ENCODE results near the gene RANBP10.

The RANBP10 gene

GRCh38 chr16:67746846-67747245 lies 59.5 kb downstream of the RANBP10 start:
- Histone ChIP-seq H3K27me3 (ENCODE audit: insufficient read depth, low read length, poor library complexity) (no peaks in the 10 kb centered on the region), H3K9me3 (ENCODE audit: insufficient read depth, low read length, severe bottlenecking) (no peaks in the 10 kb centered on the region), H3K9ac (ENCODE audit: low read depth, low read length) (no peak overlapping the region), H4K20me1 (ENCODE audit: insufficient read depth, low read length) (peaks cover 4% of the 10 kb centered on the region; the same call in 1 of the 2 replicates), H2AFZ (ENCODE audit: low read depth, low read length) (no peak overlapping the region), H3K4me2 (ENCODE audit: insufficient read depth, low read length) (no peak overlapping the region), H3K79me2 (ENCODE audit: insufficient read depth, low read length) (no peaks in the 10 kb centered on the region), H3K4me1 (ENCODE audit: insufficient read depth, low read length) (no peaks in the 10 kb centered on the region), H3K27ac (ENCODE audit: low read length) (no peak overlapping the region), H3K36me3 (ENCODE audit: insufficient read depth, low read length) (peaks cover 21% of the 10 kb centered on the region), H3K4me3 (ENCODE audit: low read depth in 1 of 2, low read length in 2 of 2) (no peak overlapping the region)
- ATAC-seq (ENCODE audit: insufficient read depth, low read depth) (no peak), DNase-seq (no peak)
- TF ChIP-seq EZH2 (IDR thresholded peaks at IDR 0.05; ENCODE audit: borderline replicate concordance, low read depth, low read length, severe bottlenecking) (no peak), CTCF (IDR thresholded peaks at IDR 0.05; ENCODE audit: borderline replicate concordance, extremely low read depth, low read length, poor library complexity, severe bottlenecking) (no peak)

GRCh38 chr16:67741118-67741517 lies 65.2 kb downstream of the RANBP10 start:
- Histone ChIP-seq H3K79me2 (ENCODE audit: insufficient read depth, low read length) (no peaks in the 10 kb centered on the region), H3K4me3 (ENCODE audit: low read depth in 1 of 2, low read length in 2 of 2) (no peak overlapping the region), H3K9ac (ENCODE audit: low read depth, low read length) (no peak overlapping the region), H3K9me3 (ENCODE audit: insufficient read depth, low read length, severe bottlenecking) (no peaks in the 10 kb centered on the region), H3K4me1 (ENCODE audit: insufficient read depth, low read length) (no peaks in the 10 kb centered on the region), H3K27me3 (ENCODE audit: insufficient read depth, low read length, poor library complexity) (no peaks in the 10 kb centered on the region), H3K4me2 (ENCODE audit: insufficient read depth, low read length) (no peak overlapping the region), H3K27ac (ENCODE audit: low read length) (no peak overlapping the region), H4K20me1 (ENCODE audit: insufficient read depth, low read length) (no peaks in the 10 kb centered on the region), H2AFZ (ENCODE audit: low read depth, low read length) (no peak overlapping the region), H3K36me3 (ENCODE audit: insufficient read depth, low read length) (peaks cover 34% of the 10 kb centered on the region)
- TF ChIP-seq CTCF (IDR thresholded peaks at IDR 0.05; ENCODE audit: borderline replicate concordance, extremely low read depth, low read length, poor library complexity, severe bottlenecking) (no peak), EZH2 (IDR thresholded peaks at IDR 0.05; ENCODE audit: borderline replicate concordance, low read depth, low read length, severe bottlenecking) (no peak)
- no peak for ATAC-seq (ENCODE audit: insufficient read depth, low read depth)
- no peak for DNase-seq

- Histone ChIP-seq H3K9me3 (ENCODE audit: insufficient read depth, low read length, severe bottlenecking) (no peaks in the 10 kb centered on the region), H3K9ac (ENCODE audit: low read depth, low read length) (no peak overlapping the region), H4K20me1 (ENCODE audit: insufficient read depth, low read length) (no peaks in the 10 kb centered on the region), H3K36me3 (ENCODE audit: insufficient read depth, low read length) (peaks cover 38% of the 10 kb centered on the region), H3K27ac (ENCODE audit: low read length) (no peak overlapping the region), H3K4me2 (ENCODE audit: insufficient read depth, low read length) (no peak overlapping the region), H3K4me3 (ENCODE audit: low read depth in 1 of 2, low read length in 2 of 2) (no peak overlapping the region), H3K4me1 (ENCODE audit: insufficient read depth, low read length) (no peaks in the 10 kb centered on the region), H3K27me3 (ENCODE audit: insufficient read depth, low read length, poor library complexity) (no peaks in the 10 kb centered on the region), H3K79me2 (ENCODE audit: insufficient read depth, low read length) (no peaks in the 10 kb centered on the region), H2AFZ (ENCODE audit: low read depth, low read length) (no peak overlapping the region)
- no peak for TF ChIP-seq CTCF (IDR thresholded peaks at IDR 0.05; ENCODE audit: borderline replicate concordance, extremely low read depth, low read length, poor library complexity, severe bottlenecking)
- TF ChIP-seq EZH2 (IDR thresholded peaks at IDR 0.05; ENCODE audit: borderline replicate concordance, low read depth, low read length, severe bottlenecking): no peak
- no peak for ATAC-seq (ENCODE audit: insufficient read depth, low read depth)
- no peak for DNase-seq
These were observed 66.0 kb downstream of the RANBP10 start for GRCh38 chr16:67740391-67740790.

GRCh38 chr16:67736858-67737257 lies 69.5 kb downstream of the RANBP10 start:
- H2AFZ ChIP-seq (ENCODE audit: low read depth, low read length): no peak overlapping the region
- no peak overlapping the region for H3K27ac ChIP-seq (ENCODE audit: low read length)
- H3K9ac ChIP-seq (ENCODE audit: low read depth, low read length): no peak overlapping the region
- ATAC-seq (ENCODE audit: insufficient read depth, low read depth) (no peak), DNase-seq (no peak)
- TF ChIP-seq EZH2 (IDR thresholded peaks at IDR 0.05; ENCODE audit: borderline replicate concordance, low read depth, low read length, severe bottlenecking): no peak
- no peak for TF ChIP-seq CTCF (IDR thresholded peaks at IDR 0.05; ENCODE audit: borderline replicate concordance, extremely low read depth, low read length, poor library complexity, severe bottlenecking)
- H3K36me3 ChIP-seq (ENCODE audit: insufficient read depth, low read length): peaks cover 39% of the 10 kb centered on the region
- no peak overlapping the region for H3K4me3 ChIP-seq (ENCODE audit: low read depth in 1 of 2, low read length in 2 of 2)
- no peaks in the 10 kb centered on the region for H4K20me1 ChIP-seq (ENCODE audit: insufficient read depth, low read length)
- H3K79me2 ChIP-seq (ENCODE audit: insufficient read depth, low read length): no peaks in the 10 kb centered on the region
- no peaks in the 10 kb centered on the region for H3K27me3 ChIP-seq (ENCODE audit: insufficient read depth, low read length, poor library complexity)
- no peaks in the 10 kb centered on the region for H3K9me3 ChIP-seq (ENCODE audit: insufficient read depth, low read length, severe bottlenecking)
- no peaks in the 10 kb centered on the region for H3K4me1 ChIP-seq (ENCODE audit: insufficient read depth, low read length)
- no peak overlapping the region for H3K4me2 ChIP-seq (ENCODE audit: insufficient read depth, low read length)
